Measurements from ENCODE around the gene KIRREL3. TPM values are rescaled to one million over a fixed set of nuclear protein-coding genes. Genes with fewer than 3 reads are reported as not detected.

KIRREL3 gene
- total and polyA plus RNA-seq, 9 of the 15 experiments (the other 6 are each of a cell fraction or from before 2014, with no cell fraction given): 0.04 to 0.10 TPM; not detected in 7

DNA sequence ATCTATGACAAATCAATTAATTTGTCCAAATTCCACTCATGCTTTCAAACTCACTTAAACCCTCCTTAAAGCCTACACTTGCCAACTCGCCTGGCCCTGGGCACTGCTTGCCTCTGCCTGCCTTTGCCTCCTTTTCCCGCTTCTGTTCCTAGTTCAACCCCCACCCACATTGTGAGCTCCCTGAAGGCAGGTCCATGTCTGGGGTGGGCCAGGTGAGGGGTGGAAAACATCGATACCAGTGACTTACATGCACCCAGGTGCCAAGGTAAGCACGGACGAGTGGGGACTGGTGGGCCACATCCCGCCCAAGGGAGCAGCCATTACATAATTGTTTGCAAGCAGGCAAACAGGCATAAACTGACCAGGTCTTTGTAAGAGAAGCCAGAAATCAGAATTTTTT lies 498.9 kb downstream of the KIRREL3 start (continued):
- TF ChIP-seq RBM34 (IDR thresholded peaks at IDR 0.05; ENCODE audit: borderline replicate concordance, insufficient read depth, low read length) (no peak), SREBF1 (IDR thresholded peaks at IDR 0.05; ENCODE audit: borderline replicate concordance, low read depth, low read length) (no peak), CUX1 (CRISPR knock-in tag; IDR thresholded peaks at IDR 0.05) (no peak)
- TF ChIP-seq, protein P1, sequence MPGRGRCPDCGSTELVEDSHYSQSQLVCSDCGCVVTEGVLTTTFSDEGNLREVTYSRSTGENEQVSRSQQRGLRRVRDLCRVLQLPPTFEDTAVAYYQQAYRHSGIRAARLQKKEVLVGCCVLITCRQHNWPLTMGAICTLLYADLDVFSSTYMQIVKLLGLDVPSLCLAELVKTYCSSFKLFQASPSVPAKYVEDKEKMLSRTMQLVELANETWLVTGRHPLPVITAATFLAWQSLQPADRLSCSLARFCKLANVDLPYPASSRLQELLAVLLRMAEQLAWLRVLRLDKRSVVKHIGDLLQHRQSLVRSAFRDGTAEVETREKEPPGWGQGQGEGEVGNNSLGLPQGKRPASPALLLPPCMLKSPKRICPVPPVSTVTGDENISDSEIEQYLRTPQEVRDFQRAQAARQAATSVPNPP (IDR thresholded peaks at IDR 0.05; ENCODE audit: borderline replicate concordance, insufficient read depth, insufficient read length): no peak

All from K562 (cell line).